Measurements from ENCODE around the gene KDM3A.

KDM3A gene

GRCh38 chr2:86440631-86441391, at the start of gene KDM3A:
TSS of gene KDM3A (plus strand) at chr2:86441371. CDS start at chr2:86442048, 677 bp downstream.
- Histone ChIP-seq H3K36me3 (ENCODE audit: insufficient read depth, low read length) (0 out of 2 replicates have a peak, but pooled peaks cover 4% of the 10 kb centered on the region), H3K9me3 (ENCODE audit: control insufficient read depth, insufficient read depth, low read length) (peaks cover 15% of the 10 kb centered on the region), H3K4me1 (ENCODE audit: insufficient read depth, low read length) (peaks cover 4% of the 10 kb centered on the region), H3K9ac (ENCODE audit: low read depth, low read length) (peak within 1 kb of the TSS; percentile 79)

- no peaks in the 10 kb centered on the region for H3K4me1 ChIP-seq (ENCODE audit: insufficient read depth, low read length)
- H3K9ac ChIP-seq (ENCODE audit: low read depth, low read length): no peak overlapping the region
- H3K36me3 ChIP-seq (ENCODE audit: insufficient read depth, low read length): no peaks in the 10 kb centered on the region
These were observed 48.2 kb upstream of the KDM3A start for GRCh38 chr2:86392873-86393518.

GRCh38 chr2:86393521-86394491, 47.4 kb upstream of the KDM3A start:
- no peak overlapping the region for H3K9ac ChIP-seq (ENCODE audit: low read depth, low read length)
- H3K4me1 ChIP-seq (ENCODE audit: insufficient read depth, low read length): no peaks in the 10 kb centered on the region
- H3K9me3 ChIP-seq (ENCODE audit: control insufficient read depth, insufficient read depth, low read length): no peaks in the 10 kb centered on the region
- H3K36me3 ChIP-seq (ENCODE audit: insufficient read depth, low read length): no peaks in the 10 kb centered on the region

More at GRCh38 chr2:86392873-86393518, 48.2 kb upstream of the KDM3A start:
- H3K9me3 ChIP-seq (ENCODE audit: control insufficient read depth, insufficient read depth, low read length): no peaks in the 10 kb centered on the region

GRCh38 chr2:86396291-86396785, 44.8 kb upstream of the KDM3A start:
- Histone ChIP-seq H3K4me1 (ENCODE audit: insufficient read depth, low read length) (no peaks in the 10 kb centered on the region), H3K9ac (ENCODE audit: low read depth, low read length) (no peak overlapping the region), H3K36me3 (ENCODE audit: insufficient read depth, low read length) (no peaks in the 10 kb centered on the region), H3K9me3 (ENCODE audit: control insufficient read depth, insufficient read depth, low read length) (no peaks in the 10 kb centered on the region)

GRCh38 chr2:86397986-86398385, 43.2 kb upstream of the KDM3A start:
- Histone ChIP-seq H3K9me3 (ENCODE audit: control insufficient read depth, insufficient read depth, low read length) (no peaks in the 10 kb centered on the region), H3K36me3 (ENCODE audit: insufficient read depth, low read length) (no peaks in the 10 kb centered on the region), H3K9ac (ENCODE audit: low read depth, low read length) (no peak overlapping the region), H3K4me1 (ENCODE audit: insufficient read depth, low read length) (no peaks in the 10 kb centered on the region)

GRCh38 chr2:86398500-86399474, 42.4 kb upstream of the KDM3A start:
- H3K9ac ChIP-seq (ENCODE audit: low read depth, low read length): no peak overlapping the region
- no peaks in the 10 kb centered on the region for H3K36me3 ChIP-seq (ENCODE audit: insufficient read depth, low read length)
- H3K9me3 ChIP-seq (ENCODE audit: control insufficient read depth, insufficient read depth, low read length): no peaks in the 10 kb centered on the region
- no peaks in the 10 kb centered on the region for H3K4me1 ChIP-seq (ENCODE audit: insufficient read depth, low read length)

GRCh38 chr2:86400321-86400720, 40.9 kb upstream of the KDM3A start:
- no peaks in the 10 kb centered on the region for H3K36me3 ChIP-seq (ENCODE audit: insufficient read depth, low read length)
- no peak overlapping the region for H3K9ac ChIP-seq (ENCODE audit: low read depth, low read length)
- H3K9me3 ChIP-seq (ENCODE audit: control insufficient read depth, insufficient read depth, low read length): no peaks in the 10 kb centered on the region
- H3K4me1 ChIP-seq (ENCODE audit: insufficient read depth, low read length): no peaks in the 10 kb centered on the region

GRCh38 chr2:86410581-86410980, 30.6 kb upstream of the KDM3A start:
- H3K9me3 ChIP-seq (ENCODE audit: control insufficient read depth, insufficient read depth, low read length): peaks cover 4% of the 10 kb centered on the region; the same call in 1 of the 2 replicates
- no peaks in the 10 kb centered on the region for H3K36me3 ChIP-seq (ENCODE audit: insufficient read depth, low read length)
- no peaks in the 10 kb centered on the region for H3K4me1 ChIP-seq (ENCODE audit: insufficient read depth, low read length)
- H3K9ac ChIP-seq (ENCODE audit: low read depth, low read length): no peak overlapping the region

GRCh38 chr2:86411396-86411795, 29.8 kb upstream of the KDM3A start:
- no peaks in the 10 kb centered on the region for H3K4me1 ChIP-seq (ENCODE audit: insufficient read depth, low read length)

GRCh38 chr2:86412007-86412406, 29.2 kb upstream of the KDM3A start:
- Histone ChIP-seq H3K4me1 (ENCODE audit: insufficient read depth, low read length) (no peaks in the 10 kb centered on the region), H3K36me3 (ENCODE audit: insufficient read depth, low read length) (no peaks in the 10 kb centered on the region), H3K9ac (ENCODE audit: low read depth, low read length) (no peak overlapping the region), H3K9me3 (ENCODE audit: control insufficient read depth, insufficient read depth, low read length) (peaks cover 4% of the 10 kb centered on the region; the same call in 1 of the 2 replicates)

More at GRCh38 chr2:86411396-86411795, 29.8 kb upstream of the KDM3A start:
- Histone ChIP-seq H3K9ac (ENCODE audit: low read depth, low read length) (no peak overlapping the region), H3K36me3 (ENCODE audit: insufficient read depth, low read length) (no peaks in the 10 kb centered on the region), H3K9me3 (ENCODE audit: control insufficient read depth, insufficient read depth, low read length) (peaks cover 4% of the 10 kb centered on the region; the same call in 1 of the 2 replicates)

- Histone ChIP-seq H3K9ac (ENCODE audit: low read depth, low read length) (no peak overlapping the region), H3K4me1 (ENCODE audit: insufficient read depth, low read length) (no peaks in the 10 kb centered on the region), H3K36me3 (ENCODE audit: insufficient read depth, low read length) (no peaks in the 10 kb centered on the region), H3K9me3 (ENCODE audit: control insufficient read depth, insufficient read depth, low read length) (peaks cover 4% of the 10 kb centered on the region; the same call in 1 of the 2 replicates)
These were observed 27.7 kb upstream of the KDM3A start for GRCh38 chr2:86413296-86414094.

- Histone ChIP-seq H3K9me3 (ENCODE audit: control insufficient read depth, insufficient read depth, low read length) (peaks cover 4% of the 10 kb centered on the region; the same call in 1 of the 2 replicates), H3K36me3 (ENCODE audit: insufficient read depth, low read length) (no peaks in the 10 kb centered on the region), H3K4me1 (ENCODE audit: insufficient read depth, low read length) (no peaks in the 10 kb centered on the region), H3K9ac (ENCODE audit: low read depth, low read length) (no peak overlapping the region)
These were observed 26.2 kb upstream of the KDM3A start for GRCh38 chr2:86414996-86415395.
